Fibroblast of the aortic adventitia (primary cell): ENCODE measurements around the gene TACC2. TPM values are rescaled to one million over a fixed set of nuclear protein-coding genes. Genes with fewer than 3 reads are reported as not detected.
"Not testable (repeated sequence)": the region's sequence is repeated elsewhere in the genome, so short reads cannot be mapped to it uniquely, and the experiment has no call there.

Experiments used
- DNase-seq: peaks from one replicate; pipeline ENCODE4 v3.0.0-alpha.2; 2010; ENCODE audit warnings: low read depth
- H3K4me3 ChIP-seq: 2 replicates; pipeline ENCODE4 v1.5.1; 2011; ENCODE audit warnings: low read depth, mild to moderate bottlenecking, control low read depth, low read length, moderate library complexity
- CTCF ChIP-seq: IDR thresholded peaks from 2 replicates; pipeline ENCODE4 v1.5.1; 2011; ENCODE audit warnings: mild to moderate bottlenecking, low read length, control low read depth, inconsistent platforms; ENCODE audit not compliant: insufficient read depth
- total RNA-seq: library from RNA; depleted of rRNA; stranded (reverse); fragments of >200 nt; gene quantifications from 2 replicates; pipeline ENCODE4 v1.2.3, GENCODE V29; 2012; ENCODE audit warnings: low replicate concordance

Gene TACC2
- total RNA-seq, 1 donor: 9.2 TPM

- no peak for DNase-seq
- H3K4me3 ChIP-seq: no peak overlapping the region
- no peak for TF ChIP-seq CTCF
Measured at GRCh38 chr10:122007415-122007814, 18.5 kb downstream of the TACC2 start.

- no peak for TF ChIP-seq CTCF
- peak; percentile 59 for DNase-seq
- no peak overlapping the region for H3K4me3 ChIP-seq
Measured at GRCh38 chr10:122010405-122011050, 21.6 kb downstream of the TACC2 start.

- no peak for DNase-seq
- no peak for TF ChIP-seq CTCF
- no peak overlapping the region for H3K4me3 ChIP-seq
Measured at GRCh38 chr10:122012731-122013130, 23.8 kb downstream of the TACC2 start.

- no peak overlapping the region for H3K4me3 ChIP-seq
- DNase-seq: no peak
- TF ChIP-seq CTCF: no peak
Measured at GRCh38 chr10:122013311-122013780, 24.4 kb downstream of the TACC2 start.

- no peak for DNase-seq
- TF ChIP-seq CTCF: no peak
- H3K4me3 ChIP-seq: no peak overlapping the region
Measured at GRCh38 chr10:122014652-122015248, 25.8 kb downstream of the TACC2 start.

GRCh38 chr10:122017926-122018325 is 29.0 kb downstream of the TACC2 start:
- not testable (repeated sequence) for DNase-seq, H3K4me3 ChIP-seq

- no peak for TF ChIP-seq CTCF
- no peak for DNase-seq
- H3K4me3 ChIP-seq: no peak overlapping the region
Measured at GRCh38 chr10:122018491-122018890, 29.5 kb downstream of the TACC2 start.
